Coronary artery (tissue), 2 donors: ENCODE data around the gene PKD2.

Experiments
- DNase-seq: peaks from one replicate; pipeline ENCODE4 v3.0.0-alpha.2; 2017; ENCODE audit warnings: low spot score
- H3K27ac ChIP-seq, 2 donors: fragments of 200-600 bp; sonication (generic); one replicate each; pipeline ENCODE4 v1.5.1; 2016 to 2019
- H3K4me3 ChIP-seq: fragments of 200-600 bp; sonication (generic); 2 replicates; pipeline ENCODE4 v1.5.1; 2016; ENCODE audit warnings: mild to moderate bottlenecking, moderate library complexity
- CTCF ChIP-seq: fragments of 200-600 bp; sonication (generic); IDR thresholded peaks from one replicate; pipeline ENCODE4 v1.5.1; 2019; ENCODE audit warnings: antibody characterized with exemption

Gene PKD2

GRCh38 chr4:88045021-88045420 is 37.6 kb downstream of the PKD2 start:
- Histone ChIP-seq H3K27ac (no peak overlapping the region), H3K4me3 (no peak overlapping the region)
- no peak for TF ChIP-seq CTCF

GRCh38 chr4:88054229-88054628 is 46.8 kb downstream of the PKD2 start:
- no peak for TF ChIP-seq CTCF
- Histone ChIP-seq H3K27ac (no peak overlapping the region), H3K4me3 (no peak overlapping the region)
- DNase-seq: no peak

More at GRCh38 chr4:88045021-88045420, 37.6 kb downstream of the PKD2 start:
- DNase-seq: no peak

GRCh38 chr4:88054901-88055300 is 47.5 kb downstream of the PKD2 start:
- Histone ChIP-seq H3K4me3 (no peak overlapping the region), H3K27ac (no peak overlapping the region)
- DNase-seq: no peak
- no peak for TF ChIP-seq CTCF

GRCh38 chr4:88058295-88058694 is 50.9 kb downstream of the PKD2 start:
- TF ChIP-seq CTCF: no peak
- Histone ChIP-seq H3K27ac (no peak overlapping the region), H3K4me3 (no peak overlapping the region)
- DNase-seq: no peak

GRCh38 chr4:88059766-88060165 is 52.3 kb downstream of the PKD2 start:
- DNase-seq: no peak
- H3K4me3 ChIP-seq: no peak overlapping the region
- no peak for TF ChIP-seq CTCF
- no peak overlapping the region for H3K27ac ChIP-seq

GRCh38 chr4:88060431-88060830 is 53.0 kb downstream of the PKD2 start:
- TF ChIP-seq CTCF: no peak
- H3K4me3 ChIP-seq: no peak overlapping the region
- no peak for DNase-seq
- no peak overlapping the region for H3K27ac ChIP-seq

- no peak overlapping the region for H3K27ac ChIP-seq
- no peak for DNase-seq
- TF ChIP-seq CTCF: no peak
- no peak overlapping the region for H3K4me3 ChIP-seq
Observed at GRCh38 chr4:88062311-88062710, 54.9 kb downstream of the PKD2 start.
